Epithelial cell of esophagus (primary cell): ENCODE data around the gene TSG101.

ENCODE experiments used
- DNase-seq: peaks from one replicate; pipeline ENCODE4 v3.0.0; 2010; ENCODE audit warnings: low read depth
- H3K4me3 ChIP-seq: 2 replicates; pipeline ENCODE4 v1.5.1; 2011; ENCODE audit warnings: mild to moderate bottlenecking, low read length, control low read depth
- TF ChIP-seq, protein P1 (sequence below): IDR thresholded peaks from 2 replicates; pipeline ENCODE4 v1.5.1; 2011; ENCODE audit warnings: low read depth, mild to moderate bottlenecking, low read length, control low read depth, inconsistent platforms; ENCODE audit not compliant: insufficient read depth; ENCODE audit errors: missing control alignments

Gene TSG101

DNA sequence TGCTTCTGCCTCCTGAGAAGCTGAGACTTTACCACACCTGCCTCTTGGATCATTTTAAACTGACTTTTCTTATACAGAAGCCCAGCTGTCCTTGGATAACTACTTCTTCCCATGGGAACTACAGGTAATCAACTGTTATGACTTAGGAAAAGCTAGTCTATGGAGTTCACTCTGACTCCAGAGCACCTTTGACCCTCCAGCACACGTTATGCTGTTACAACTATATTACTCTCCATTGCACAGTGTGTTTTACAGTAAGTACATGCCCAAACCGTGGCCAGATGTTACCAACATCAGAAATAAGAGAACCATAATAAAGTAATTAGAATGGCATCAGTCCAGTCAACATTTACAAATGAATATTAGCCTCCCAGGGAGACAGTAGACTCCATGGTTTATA is 21.3 kb upstream of the TSG101 start:
- DNase-seq = no peak
- TF ChIP-seq, protein P1, sequence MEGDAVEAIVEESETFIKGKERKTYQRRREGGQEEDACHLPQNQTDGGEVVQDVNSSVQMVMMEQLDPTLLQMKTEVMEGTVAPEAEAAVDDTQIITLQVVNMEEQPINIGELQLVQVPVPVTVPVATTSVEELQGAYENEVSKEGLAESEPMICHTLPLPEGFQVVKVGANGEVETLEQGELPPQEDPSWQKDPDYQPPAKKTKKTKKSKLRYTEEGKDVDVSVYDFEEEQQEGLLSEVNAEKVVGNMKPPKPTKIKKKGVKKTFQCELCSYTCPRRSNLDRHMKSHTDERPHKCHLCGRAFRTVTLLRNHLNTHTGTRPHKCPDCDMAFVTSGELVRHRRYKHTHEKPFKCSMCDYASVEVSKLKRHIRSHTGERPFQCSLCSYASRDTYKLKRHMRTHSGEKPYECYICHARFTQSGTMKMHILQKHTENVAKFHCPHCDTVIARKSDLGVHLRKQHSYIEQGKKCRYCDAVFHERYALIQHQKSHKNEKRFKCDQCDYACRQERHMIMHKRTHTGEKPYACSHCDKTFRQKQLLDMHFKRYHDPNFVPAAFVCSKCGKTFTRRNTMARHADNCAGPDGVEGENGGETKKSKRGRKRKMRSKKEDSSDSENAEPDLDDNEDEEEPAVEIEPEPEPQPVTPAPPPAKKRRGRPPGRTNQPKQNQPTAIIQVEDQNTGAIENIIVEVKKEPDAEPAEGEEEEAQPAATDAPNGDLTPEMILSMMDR = no peak
- no peak overlapping the region for H3K4me3 ChIP-seq

DNA sequence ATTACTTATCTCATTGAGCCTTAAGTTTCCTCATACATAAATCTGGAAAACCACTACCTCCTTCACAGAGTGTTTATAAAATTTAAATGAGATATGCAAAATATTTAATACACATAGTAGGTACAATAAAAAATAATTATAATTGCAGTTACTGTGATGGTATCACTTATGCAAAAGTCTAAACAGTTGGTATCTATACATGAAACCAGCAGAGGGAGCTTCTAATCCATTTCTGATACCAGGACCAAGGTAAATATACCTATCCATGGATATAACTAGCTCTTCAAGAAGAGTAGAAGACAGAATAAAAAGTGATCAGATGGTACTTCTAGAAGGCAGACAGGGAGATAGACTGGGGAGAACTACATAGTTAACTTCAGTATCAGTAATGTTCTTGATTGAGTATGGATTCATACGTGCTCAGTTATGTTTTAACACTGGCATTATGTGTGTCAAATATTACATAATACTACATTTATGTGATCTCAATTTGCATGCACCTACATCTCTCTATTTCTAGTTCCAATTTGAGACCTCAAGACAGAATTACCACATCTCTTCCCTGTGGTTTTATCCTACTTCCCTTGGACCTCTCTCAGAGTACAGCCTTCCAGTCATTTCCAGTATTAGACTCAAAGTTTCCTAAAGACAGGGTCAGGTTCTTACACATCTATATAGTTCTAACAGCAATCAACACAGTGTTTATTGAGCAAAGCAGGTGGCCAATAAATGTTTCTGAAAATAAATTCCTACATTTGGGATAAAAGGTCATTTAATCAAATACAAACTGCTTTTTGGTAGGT is 13.7 kb upstream of the TSG101 start:
- TF ChIP-seq, protein P1 = peak; percentile 45
- H3K4me3 ChIP-seq = no peak overlapping the region
- peak; percentile 44 for DNase-seq

DNA sequence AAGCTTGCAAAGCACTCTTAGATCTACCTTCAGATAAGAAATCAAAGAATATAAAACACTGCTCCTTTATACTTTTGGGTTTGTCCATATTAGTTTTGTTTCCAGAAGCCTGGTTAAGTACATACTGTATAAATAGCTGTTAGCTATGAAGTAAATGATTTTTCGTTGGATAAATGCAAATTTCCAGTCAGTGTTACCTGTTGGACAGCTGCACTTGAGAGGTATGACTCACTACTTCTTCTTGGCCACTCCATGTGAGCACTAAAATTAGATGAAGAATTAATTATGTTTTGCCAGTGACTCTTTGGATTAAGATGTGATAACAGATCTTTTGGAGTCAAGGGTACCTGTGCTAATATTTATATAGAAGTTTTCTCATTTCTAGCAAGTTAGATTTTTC is 9.5 kb upstream of the TSG101 start:
- no peak overlapping the region for H3K4me3 ChIP-seq
- TF ChIP-seq, protein P1 = no peak
- peak; percentile 7 for DNase-seq

DNA sequence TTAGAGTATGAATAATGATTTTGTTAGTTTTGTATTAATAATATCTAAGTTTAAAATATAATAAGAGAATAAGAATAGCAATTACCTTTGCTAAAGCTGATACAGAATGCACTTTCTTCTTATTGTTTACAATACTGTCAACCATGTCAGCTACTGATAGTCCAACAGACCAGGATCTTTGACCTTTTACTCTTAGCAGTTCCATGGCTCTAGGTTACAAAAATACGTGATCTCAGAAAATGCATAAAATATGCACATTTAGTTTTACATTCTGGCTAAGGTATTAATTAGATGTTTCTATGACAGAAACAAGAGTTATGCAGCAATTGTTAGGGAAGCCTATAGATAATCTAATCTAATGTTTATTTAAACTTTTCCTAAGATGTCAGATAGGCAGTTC is 7.5 kb upstream of the TSG101 start:
- H3K4me3 ChIP-seq = no peak overlapping the region
- no peak for DNase-seq
- TF ChIP-seq, protein P1 = no peak

DNA sequence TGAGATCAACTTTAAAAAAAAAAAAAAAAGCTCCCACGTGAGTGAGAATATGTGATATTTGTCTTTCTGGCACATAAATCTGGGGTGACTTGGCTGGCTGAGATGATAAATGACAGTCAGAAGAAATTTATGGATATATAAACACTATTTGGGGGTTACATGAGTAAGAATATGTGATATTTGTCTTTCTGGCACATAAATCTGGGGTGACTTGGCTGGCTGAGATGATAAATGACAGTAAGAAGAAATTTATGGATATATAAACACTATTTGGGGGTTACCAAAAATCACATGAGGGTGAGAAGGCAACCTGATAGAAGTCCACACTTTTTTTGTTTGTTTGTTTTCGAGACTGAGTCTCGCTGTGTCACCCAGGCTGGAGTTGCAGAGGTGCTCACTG is 6.6 kb upstream of the TSG101 start:
- DNase-seq = no peak
- no peak overlapping the region for H3K4me3 ChIP-seq
- TF ChIP-seq, protein P1 = no peak

DNA sequence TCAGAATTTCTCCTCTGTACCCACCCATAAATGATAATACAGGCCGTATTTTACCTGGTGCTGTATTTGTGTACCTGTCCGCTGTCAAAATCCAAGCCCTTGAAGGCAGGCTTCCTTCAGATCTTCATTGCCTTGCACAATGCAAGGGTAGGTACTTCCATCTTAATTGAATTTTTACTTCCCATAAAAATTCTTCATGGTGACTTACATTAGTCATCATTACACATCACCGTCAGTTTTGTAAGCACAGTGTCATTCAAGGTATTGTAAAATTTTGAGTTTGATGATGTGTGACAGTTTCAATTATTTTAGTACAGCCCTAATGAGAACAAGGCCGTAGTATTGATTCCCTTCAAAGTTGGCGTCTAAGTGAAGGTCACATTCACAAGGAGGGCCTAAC is 770 bp upstream of the TSG101 start:
- peak; percentile 71 for DNase-seq
- TF ChIP-seq, protein P1 = no peak
- peak overlapping the region; percentile 69 for H3K4me3 ChIP-seq

DNA sequence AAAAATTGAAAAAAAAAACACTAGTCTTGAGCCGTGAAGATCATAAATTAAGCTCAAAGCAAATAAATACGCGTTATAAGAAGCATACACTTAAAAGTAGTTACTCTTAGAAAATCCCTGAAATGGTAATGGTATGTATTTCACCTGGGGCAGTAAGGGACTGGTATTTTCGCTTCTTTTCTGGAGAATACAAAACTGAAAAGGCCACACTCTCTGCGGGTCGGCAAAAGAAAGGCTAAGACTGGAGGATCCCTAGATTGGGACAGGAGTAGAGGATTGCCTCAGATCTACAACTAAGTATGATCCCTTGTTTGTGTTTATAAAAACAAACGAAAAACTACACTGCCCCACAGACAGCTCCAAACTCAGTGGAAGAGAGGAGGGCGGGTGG is 617 bp downstream of the TSG101 start:
- TF ChIP-seq, protein P1 = no peak
- H3K4me3 ChIP-seq = peak overlapping the region; percentile 69
- DNase-seq = no peak
